ENCODE measurements around the gene SH2D4B. TPM values are rescaled to one million over a fixed set of nuclear protein-coding genes. Genes with fewer than 3 reads are reported as not detected.

The SH2D4B gene
- total RNA-seq, 1 donor: not detected

DNA sequence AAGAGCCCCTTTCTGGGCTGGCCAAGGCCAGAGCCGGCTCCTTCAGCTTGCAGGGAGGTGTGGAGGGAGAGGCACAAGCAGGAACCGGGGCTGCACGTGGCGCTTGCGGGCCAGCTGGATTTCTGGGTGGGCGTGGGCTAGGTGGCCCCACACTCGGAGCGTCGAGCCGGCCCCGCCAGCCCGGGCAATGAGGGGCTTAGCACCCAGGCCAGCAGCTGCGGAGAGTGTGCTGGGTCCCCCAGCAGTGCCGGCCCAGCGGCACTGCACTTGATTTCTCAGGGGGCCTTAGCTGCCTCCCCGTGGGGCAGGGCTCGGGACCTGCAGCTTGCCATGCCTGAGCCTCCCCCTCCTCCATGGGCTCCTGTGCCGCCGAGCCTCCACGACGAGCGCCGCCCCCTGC lies 48.1 kb downstream of the SH2D4B start:
- TF ChIP-seq, protein P1, sequence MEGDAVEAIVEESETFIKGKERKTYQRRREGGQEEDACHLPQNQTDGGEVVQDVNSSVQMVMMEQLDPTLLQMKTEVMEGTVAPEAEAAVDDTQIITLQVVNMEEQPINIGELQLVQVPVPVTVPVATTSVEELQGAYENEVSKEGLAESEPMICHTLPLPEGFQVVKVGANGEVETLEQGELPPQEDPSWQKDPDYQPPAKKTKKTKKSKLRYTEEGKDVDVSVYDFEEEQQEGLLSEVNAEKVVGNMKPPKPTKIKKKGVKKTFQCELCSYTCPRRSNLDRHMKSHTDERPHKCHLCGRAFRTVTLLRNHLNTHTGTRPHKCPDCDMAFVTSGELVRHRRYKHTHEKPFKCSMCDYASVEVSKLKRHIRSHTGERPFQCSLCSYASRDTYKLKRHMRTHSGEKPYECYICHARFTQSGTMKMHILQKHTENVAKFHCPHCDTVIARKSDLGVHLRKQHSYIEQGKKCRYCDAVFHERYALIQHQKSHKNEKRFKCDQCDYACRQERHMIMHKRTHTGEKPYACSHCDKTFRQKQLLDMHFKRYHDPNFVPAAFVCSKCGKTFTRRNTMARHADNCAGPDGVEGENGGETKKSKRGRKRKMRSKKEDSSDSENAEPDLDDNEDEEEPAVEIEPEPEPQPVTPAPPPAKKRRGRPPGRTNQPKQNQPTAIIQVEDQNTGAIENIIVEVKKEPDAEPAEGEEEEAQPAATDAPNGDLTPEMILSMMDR (IDR thresholded peaks at IDR 0.05; ENCODE audit: insufficient read depth, low read length): no peak
- H3K4me3 ChIP-seq (ENCODE audit: low read depth, low read length): no peak overlapping the region
- DNase-seq (ENCODE audit: low read depth): no peak

DNA sequence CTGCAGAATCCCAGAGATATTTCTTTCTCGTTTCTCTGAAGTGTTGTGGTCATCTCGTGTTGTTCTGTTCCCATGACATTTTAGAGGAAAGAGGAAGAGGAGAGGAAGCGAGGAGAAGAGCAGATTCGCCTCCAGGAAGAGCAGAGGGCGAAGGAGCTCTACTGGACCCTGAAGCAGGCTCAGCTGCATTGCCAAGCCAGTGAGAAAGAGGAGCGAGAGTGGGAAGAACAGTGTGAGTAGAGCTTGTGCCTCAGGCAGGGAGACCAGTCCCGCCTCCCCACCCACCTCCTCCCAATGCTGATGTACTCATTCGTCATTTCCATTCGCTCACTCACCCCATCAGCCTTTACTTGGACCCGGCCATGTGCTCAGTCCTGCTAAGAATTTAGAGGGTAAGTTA lies 50.8 kb downstream of the SH2D4B start:
- TF ChIP-seq, protein P1 (IDR thresholded peaks at IDR 0.05; ENCODE audit: insufficient read depth, low read length): no peak
- H3K4me3 ChIP-seq (ENCODE audit: low read depth, low read length): no peak overlapping the region
- DNase-seq (ENCODE audit: low read depth): no peak

DNA sequence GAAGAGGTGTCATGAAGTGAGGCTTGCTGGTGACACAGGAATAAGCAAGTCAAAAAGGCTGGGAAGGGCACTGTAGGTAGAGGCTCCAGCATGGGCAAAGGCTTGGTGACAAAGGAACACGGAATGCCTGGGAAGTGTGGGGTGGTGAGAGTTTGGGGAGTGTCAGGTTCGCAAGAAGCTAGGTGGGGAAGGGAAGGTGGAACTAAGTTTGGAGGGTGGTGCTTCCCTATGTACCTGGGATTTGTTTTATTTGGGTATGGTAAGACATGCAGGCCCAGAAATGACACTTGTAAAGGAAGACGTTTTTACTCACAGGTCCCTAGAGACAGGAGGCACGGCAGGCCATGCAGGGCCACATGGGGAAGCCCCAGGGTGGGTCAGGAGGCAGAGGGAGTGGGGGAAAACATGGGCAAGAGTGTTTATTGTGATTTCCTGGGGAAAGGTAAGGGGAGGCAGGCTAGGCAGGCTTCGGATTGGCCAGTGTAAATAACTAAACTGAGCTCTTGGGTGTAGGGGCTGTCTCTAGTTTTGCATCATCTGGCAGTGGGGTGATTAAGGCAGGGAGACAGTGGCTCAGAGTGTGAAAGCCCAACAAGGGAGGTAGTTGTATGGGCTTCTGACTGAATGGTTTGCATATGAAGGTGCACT lies 52.1 kb downstream of the SH2D4B start:
- no peak for DNase-seq (ENCODE audit: low read depth)
- H3K4me3 ChIP-seq (ENCODE audit: low read depth, low read length): no peak overlapping the region
- TF ChIP-seq, protein P1 (IDR thresholded peaks at IDR 0.05; ENCODE audit: insufficient read depth, low read length): no peak

DNA sequence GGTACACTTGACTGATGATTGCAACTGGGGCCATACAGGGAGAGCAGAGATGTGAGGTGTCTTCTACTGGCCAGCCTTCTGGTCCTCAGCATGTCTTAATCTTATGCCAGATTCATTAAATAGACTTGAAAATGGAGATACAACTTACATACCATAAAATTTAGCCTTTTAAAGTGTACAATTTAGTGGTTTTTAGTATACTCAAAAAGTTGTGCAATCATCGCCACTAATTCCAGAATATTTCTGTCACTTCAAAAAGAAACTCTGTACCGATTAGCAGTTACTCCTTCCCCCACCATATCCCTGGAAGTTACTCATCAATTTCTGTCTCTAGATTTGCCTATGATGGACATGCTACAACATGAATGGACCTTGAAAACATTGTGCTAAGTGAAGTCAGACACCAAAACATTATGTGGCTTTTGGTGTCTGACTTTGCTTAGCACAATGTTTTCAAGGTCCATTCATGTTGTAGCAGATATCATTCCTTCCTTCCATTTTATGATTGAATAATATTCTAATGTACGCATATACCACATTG lies 53.0 kb downstream of the SH2D4B start:
- no peak for DNase-seq (ENCODE audit: low read depth)
- no peak overlapping the region for H3K4me3 ChIP-seq (ENCODE audit: low read depth, low read length)
- TF ChIP-seq, protein P1 (IDR thresholded peaks at IDR 0.05; ENCODE audit: insufficient read depth, low read length): no peak

DNA sequence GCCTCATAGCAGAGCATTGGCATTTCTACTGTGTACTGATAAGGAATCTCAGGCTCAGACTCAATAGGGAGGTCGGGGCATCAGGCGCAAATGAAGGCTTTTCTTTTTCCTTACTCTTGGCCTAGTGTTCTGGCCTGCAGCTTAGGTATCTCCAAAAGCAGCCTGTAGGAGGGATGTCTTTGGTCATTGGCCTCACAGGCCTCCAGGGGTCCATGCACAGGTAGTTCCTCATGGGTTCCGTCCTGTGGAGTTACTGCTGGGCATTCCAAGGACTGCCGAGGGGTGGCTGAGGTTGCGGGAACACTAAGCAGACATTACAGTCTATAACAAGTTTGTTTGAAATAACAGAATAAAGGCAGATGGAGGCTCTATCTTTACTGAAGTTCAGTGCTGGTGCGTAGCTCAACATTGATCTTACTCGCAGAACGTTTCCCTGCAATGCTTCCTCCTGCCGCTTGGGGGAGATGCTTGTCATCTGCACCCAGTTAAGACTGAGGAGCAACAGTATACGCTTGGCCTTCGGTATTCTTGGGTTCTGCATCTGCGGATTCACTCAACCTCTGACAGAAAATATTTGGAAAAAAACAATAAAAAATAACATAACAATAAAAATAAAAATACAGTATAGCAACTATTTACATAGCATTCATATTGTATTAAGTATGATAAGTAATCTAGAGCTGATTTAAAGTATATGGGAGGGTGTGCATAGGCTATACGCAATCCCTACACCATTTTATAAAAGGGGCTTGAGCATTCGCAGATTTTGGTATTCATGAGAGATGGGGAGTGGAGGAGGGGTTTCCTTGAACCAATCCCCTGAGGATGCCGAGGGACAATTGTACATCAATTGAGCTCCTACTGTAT lies 58.9 kb downstream of the SH2D4B start:
- no peak overlapping the region for H3K4me3 ChIP-seq (ENCODE audit: low read depth, low read length)
- TF ChIP-seq, protein P1 (IDR thresholded peaks at IDR 0.05; ENCODE audit: insufficient read depth, low read length): peak; percentile 77
- DNase-seq (ENCODE audit: low read depth): peak; percentile 29

DNA sequence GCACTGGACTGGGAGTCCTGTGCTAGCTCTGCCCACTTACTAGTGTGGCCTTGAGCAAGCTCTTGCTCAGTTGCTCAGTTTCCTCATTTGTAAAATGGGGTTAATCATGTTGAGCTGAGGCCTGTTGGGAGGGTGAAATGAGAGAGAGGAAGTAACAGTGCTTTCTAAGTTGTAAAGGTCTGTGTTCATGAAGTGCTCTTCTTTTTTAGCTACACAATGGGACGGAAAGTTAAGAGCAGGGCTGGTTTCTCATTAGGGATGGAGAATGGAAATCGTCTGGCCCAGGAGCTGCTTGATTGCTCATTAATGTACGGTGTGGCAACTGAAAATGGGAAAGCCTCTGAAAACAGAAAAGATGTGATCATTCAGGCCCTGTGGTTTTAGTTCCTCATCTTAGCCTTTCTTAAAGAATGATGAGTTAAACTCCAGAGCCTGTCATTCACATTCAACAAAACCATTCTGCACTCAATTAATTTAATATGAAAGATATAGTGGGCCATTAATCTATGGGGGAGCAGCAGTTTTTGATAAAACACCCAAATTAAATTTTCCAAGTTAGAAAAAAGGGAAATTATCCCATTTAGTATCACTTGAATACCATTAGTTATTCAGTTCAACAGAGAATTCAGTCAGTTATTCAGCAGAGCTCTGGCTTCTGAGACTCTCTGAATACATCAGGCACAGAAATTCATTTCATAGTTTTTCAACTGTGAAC lies 60.5 kb downstream of the SH2D4B start:
- TF ChIP-seq, protein P1 (IDR thresholded peaks at IDR 0.05; ENCODE audit: insufficient read depth, low read length): no peak
- DNase-seq (ENCODE audit: low read depth): no peak
- no peak overlapping the region for H3K4me3 ChIP-seq (ENCODE audit: low read depth, low read length)

Data from fibroblast of the aortic adventitia (primary cell).